ENCODE data around the gene ZSCAN10.
"Not testable (repeated sequence)": the region's sequence is repeated elsewhere in the genome, so short reads cannot be mapped to it uniquely, and the experiment has no call there.

ZSCAN10 gene

DNA sequence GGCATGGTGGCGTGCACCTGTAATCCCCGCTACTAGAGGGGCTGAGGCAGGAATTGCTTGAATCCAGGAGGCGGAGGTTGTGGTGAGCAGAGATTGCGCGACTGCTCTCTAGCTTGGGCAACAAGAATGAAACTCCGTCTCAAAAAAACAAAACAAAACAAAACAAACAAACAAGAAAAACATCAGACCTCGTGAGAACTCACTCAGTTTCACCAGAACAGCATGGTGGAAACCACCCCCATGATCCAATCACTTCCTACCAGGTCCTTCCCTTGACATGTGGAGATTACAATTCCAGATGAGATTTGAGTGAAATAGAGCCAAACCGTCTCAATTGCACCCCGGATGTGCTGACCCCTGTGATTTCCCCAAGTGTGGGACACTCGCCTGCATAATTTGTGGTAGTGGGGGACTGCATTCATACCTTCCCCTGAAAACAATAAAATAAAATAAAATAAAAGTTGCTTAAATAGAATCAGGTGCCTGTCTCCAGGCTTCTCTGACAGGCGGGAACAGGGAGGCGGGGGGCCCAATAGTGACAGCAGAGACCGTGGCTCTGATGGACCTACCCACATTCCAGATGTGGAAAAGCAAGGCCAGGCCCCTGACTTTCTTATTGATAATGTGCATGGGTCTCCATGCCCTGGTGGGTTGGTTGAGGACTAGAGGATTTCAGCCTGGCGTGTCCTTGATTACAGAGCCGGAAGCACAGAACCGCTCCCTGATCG lies 13.1 kb downstream of the ZSCAN10 start:
- DNase-seq (ENCODE audit: low spot score), result no peak

DNA sequence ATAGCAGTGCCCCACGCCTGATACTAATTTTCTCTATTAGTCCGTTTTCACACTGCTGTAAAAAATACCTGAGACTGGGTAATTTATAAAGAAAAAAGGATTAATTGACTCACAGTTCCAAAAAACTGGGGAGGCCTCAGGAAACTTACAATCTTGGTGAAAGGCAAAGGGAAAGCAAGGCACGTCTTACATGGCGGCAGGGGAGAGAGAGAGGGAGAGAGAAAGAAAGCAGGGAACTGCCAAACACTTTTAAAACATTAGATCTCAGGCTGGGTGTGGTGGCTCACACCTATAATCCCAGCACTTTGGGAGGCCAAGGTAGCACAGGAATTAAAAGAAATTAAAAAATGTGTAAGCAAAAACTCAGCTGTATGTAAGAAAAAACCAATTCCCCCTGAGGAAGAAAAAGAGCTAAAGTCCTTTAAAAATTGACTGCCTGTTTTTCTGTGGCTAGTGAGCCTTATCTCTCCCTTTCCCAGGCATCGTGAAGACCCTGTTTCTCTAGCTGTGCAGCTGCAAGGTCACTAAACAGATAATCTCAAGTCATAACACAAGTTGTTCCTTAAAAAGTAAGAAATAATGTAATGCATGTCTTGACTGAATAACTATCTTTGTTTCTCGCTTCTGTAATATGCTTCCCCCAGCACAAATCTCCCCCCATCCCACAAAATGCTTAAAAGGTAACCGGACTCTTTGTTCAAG lies 14.0 kb downstream of the ZSCAN10 start:
- DNase-seq (ENCODE audit: low spot score), result no peak

DNA sequence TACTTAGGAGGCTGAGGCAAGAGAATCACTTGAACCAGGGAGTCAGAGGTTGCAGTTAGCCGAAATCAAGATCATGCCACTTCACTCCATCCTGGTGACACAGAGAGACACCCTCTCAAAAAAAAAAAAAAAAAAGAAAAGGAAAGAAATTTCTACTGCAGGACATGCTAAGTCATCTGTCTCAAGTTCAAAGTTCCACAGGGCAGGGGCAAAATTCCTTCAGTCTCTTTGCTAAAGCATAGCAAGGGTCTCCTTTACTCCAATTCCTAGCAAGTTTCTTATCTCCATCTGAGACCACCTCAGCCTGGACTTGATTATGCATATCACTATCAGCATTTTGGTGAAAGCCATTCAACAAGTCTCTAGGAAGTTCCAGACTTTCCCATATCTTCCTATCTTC lies 14.6 kb downstream of the ZSCAN10 start:
- no peak for DNase-seq (ENCODE audit: low spot score)

DNA sequence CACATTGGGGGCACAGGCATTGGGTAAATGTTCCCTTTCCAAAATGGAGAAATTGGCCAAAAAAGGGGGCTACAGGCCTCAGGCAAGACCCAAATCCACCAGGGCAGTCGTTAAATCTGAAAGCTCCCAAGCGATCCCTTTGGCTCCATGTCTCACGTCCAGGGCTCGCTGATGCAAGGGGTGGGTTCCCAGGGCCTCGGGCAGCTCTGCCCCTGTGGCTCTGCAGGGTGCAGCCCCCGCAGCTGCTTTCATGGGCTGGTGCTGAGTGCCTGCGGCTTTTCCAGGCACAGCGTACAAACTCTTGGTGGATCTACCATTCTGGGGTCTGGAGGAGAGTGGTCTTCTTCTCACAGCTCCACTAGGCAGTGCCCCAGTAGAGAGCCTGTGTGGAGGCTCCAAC lies 15.7 kb downstream of the ZSCAN10 start:
- not testable (repeated sequence) for DNase-seq (ENCODE audit: low spot score)

DNA sequence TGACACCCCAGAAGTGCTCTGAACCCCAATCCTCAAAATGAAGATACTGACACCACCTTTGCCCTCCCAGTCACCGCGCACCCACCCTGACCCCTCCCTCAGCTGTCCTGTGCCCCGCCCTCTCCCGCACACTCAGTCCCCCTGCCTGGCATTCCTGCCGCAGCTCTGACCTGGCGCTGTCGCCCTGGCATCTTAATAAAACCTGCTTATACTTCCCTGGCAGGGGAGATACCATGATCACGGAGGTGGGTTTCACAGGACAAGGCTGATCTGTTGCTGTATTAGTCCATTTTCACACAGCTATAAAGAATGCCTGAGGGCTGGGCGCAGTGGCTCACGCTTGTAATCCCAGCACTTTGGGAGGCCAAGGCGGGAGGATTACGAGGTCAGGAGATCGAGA lies 17.1 kb downstream of the ZSCAN10 start:
- DNase-seq (ENCODE audit: low spot score), result not testable (repeated sequence)

DNA sequence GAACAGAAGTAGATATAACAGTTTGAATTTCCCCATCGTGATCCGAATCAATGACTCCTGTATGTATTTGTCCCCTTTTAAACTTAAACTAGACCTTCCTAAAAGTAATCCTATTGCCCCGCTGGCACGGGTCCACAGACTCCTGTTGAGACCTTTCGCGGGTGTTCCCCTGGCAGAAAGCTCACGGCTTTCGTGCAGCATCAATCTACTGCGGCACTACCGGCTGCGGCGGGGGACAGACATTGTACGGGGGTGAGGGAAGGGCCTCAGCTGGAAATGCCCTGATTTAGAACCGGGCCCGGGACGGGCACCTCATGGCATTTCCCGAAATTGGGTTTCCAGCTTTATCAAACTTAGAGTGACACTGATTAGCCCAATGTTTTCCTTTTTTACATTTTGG lies 19.1 kb downstream of the ZSCAN10 start:
- DNase-seq (ENCODE audit: low spot score), result no peak

DNA sequence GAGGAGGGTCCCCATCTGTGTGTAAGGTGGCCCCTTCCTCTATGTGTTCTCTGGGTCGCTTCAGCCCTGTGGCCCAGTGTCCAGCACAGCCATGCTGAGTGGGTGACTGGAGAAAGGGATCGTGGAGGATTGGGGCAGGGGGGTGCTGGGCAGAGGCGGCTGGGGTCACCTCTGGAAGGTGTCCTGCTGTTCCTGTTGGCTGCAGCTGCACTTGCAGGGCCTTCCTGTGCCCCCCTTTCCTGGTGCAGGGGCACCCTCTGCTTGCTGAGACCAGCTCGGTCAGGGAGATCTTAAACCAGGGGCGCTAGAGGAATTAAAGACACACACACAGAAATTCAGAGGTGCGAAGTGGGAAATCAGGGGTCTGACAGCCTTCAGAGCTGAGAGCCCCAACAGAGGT lies 22.5 kb downstream of the ZSCAN10 start:
- DNase-seq (ENCODE audit: low spot score), result no peak

DNA sequence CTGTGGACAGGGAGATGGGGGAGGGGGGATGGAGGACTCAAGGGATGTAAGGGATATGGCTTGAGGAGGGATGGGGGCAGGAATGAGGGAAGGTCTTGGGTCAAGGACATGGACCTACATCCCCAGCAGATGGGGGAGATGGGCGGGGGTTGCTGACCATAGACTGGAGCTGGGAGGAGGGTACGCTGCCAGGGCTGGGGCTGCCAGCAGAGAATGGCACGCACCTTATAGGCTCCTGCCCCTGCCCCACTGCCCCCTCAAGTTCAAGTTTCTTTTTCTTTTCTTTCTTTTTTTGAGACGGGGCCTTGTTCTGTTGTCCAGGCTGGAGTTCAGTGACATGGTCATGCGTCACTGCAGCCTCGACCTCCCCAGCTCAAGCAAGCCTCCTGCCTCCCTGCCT lies 23.1 kb downstream of the ZSCAN10 start:
- DNase-seq (ENCODE audit: low spot score), result not testable (repeated sequence)

DNA sequence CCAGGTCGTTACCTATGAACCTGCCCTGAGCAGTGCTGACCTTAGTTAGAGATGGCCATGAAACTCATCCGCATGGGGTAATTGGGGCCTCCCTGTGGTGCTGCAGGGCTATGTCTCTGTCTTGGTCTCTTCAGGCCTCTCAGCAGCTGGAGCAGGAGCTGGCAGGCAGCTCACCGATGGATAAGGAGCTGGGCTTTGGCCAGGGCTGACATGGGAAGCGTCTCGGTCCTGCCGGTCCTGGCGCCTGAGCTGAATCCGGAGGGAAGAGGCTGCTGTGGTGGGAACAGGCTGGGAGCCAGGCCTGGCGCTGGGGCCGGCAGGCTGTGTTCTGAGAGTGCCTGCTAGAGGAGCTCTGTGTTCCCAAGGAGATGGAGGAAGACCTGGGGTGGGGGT lies 23.6 kb downstream of the ZSCAN10 start:
- no peak for DNase-seq (ENCODE audit: low spot score)

DNA sequence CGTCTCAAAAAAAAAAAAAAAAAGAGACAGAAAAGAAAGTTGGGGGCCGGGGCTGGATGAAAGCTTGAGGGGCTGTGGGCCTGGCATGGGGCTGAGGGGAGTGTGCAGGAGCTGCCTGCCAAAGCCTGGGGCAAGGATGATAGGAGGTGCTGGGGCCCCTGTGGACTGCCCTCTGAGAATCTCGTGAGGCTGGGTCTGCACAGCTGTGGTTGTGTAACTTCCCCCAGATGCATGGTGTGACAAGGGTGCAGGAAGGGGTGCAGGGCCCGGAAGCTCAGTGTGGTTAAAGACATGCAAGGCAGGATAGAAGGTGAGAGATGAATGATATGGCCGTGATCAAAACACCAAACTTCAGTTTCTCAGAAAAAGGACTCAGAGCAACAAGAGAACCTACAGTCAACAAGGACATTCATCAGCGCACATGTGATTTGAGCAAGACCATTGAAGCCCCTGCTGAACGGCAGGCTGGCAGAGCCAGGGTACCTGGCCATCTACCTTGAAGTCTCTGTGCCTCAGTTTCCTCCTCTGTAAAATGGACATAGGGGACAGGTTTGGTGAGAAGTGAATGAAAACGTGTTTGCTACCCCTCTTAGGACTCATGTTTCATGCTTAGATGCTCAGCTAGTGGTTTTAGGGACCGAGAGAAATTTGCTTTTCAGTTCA lies 24.1 kb downstream of the ZSCAN10 start:
- DNase-seq (ENCODE audit: low spot score), result no peak

DNA sequence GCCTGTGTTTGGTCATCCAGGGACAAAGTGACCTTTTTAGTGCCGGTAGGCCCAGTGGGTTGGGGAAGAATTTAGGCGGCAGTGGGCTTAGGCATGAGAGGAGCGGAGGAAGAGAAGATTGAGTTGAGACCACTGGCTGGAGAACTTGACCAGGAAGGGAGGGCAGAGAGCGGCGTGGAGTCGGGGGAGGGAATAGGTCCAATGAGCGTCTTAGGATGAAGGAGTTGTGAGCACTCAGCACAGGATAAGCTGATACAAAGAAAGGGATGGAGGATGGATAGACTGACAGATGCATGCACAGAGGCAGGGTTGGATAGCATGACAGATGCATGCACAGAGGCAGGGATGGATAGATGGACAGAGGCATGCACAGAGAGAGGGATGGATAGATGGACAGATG lies 25.6 kb downstream of the ZSCAN10 start:
- no peak for DNase-seq (ENCODE audit: low spot score)

DNA sequence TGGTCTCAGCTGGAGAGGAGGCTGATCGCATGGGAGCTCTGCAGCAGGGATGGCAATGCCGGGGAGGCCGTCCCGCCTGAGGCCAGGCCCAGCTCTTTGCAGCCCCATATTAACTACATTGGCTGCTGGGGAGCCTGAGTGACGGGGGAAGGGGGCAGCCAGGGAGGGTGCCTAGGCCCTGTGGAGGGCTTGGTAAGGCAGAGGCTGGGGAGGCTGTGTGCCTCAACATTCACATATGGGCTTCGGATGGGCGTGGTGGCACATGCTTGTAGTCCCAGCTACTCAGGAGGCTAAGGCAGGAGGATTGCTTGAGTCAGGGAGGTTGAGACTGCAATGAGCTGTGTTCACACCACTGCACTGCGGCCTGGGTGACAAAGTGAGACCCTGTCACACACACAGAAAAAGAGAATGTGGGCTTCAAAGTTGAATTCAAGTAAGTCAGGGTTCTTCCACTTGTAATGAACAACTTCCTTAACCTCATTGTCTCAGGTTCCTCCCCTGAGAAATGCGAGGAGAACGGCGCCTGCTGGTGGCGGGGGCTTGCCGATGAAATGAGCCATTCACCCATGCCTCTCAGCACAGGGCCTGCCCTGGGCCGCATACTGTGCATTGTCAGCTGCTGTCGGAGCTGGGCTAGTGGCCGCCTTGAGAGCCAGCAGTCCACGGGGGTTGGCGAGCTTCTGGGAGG lies 26.4 kb downstream of the ZSCAN10 start:
- not testable (repeated sequence) for DNase-seq (ENCODE audit: low spot score)

DNA sequence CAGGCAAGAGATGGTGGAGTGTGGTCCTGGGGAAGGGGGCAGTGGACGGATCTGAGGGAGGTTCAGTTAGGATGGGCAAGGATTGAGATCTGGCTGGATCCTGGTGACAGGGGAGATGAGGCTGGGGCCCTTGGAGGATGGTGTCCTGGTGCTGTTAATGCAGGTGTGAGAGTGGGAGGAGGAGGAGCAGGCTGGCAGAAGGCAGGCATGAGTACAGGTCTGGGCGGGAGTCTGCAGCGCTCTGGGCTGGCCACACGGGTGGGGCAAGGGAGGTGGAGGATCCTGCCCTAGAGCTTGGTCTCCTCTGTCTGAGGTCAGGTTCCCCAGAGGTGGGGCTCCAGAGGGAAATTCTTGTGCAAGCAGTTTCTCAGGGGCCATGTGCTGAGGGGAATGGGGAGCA lies 26.9 kb downstream of the ZSCAN10 start:
- not testable (repeated sequence) for DNase-seq (ENCODE audit: low spot score)

DNA sequence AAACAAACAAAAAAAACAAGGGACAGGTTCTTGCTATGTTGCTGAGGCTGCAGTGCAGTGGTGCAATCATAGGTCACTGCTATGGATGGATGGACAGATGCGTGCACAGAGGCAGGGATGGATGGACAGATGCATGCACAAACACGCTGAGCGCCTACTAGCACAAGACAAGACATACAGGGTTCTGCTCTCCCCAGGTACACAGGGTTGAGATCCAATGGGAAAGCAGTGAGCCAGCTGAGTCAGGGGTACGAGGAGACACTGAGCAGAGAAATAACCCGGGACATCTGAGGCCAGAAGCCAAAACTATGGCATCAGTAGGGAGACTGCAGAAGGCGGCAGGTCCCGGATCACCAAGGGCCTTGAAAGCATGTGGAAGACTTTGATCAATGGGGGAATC lies 27.4 kb downstream of the ZSCAN10 start:
- no peak for DNase-seq (ENCODE audit: low spot score)

DNA sequence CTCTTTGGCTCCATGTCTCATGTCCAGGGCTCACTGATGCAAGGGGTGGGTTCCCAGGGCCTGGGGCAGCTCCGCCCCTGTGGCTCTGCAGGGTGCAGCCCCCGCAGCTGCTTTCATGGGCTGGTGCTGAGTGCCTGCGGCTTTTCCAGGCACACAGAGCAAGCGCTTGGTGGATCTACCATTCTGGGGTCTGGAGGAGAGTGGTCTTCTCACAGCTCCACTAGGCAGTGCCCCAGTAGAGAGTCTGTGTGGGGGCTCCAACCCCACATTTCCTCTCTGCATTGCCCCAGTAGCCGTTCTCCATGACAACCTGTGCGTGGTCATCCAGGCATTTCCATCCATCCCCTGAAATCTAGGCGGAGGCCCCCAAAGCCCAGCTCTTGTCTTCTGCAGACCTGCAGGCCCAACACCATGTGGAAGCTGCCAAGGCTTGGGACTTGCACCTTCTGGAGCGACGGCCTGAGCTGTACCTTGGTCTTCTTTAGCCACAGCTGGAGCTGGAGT lies 28.4 kb downstream of the ZSCAN10 start:
- no peak for DNase-seq (ENCODE audit: low spot score)

DNA sequence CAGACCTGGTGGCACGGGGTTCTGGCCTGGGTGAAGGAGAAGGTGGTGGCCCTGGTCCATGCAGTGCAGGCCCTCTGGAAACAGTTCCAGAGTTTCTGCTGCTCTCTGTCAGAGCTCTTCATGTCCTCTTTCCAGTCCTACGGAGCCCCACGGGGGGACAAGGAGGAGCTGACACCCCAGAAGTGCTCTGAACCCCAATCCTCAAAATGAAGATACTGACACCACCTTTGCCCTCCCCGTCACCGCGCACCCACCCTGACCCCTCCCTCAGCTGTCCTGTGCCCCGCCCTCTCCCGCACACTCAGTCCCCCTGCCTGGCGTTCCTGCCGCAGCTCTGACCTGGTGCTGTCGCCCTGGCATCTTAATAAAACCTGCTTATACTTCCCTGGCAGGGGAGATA lies 29.9 kb downstream of the ZSCAN10 start:
- DNase-seq (ENCODE audit: low spot score), result not testable (repeated sequence)

DNA sequence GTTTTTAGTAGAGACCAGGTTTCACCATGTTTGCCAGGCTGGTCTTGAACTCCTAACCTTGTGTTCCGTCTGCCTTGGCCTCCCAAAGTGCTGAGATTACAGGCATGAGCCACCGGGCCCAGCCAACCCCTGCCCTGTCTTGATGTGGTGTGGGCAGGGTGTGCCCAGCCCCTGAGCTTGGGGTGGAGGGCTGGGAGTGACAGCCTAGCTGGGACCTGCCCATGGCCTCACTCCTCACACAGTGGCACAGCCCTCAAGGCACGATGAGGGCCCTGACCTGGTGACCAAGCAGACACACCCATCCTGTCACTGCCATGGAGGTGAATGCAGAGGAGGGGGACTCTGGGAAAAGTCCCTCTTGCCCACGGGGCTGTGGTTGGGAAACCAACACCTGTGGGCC lies 30.6 kb downstream of the ZSCAN10 start:
- DNase-seq (ENCODE audit: low spot score), result no peak

DNA sequence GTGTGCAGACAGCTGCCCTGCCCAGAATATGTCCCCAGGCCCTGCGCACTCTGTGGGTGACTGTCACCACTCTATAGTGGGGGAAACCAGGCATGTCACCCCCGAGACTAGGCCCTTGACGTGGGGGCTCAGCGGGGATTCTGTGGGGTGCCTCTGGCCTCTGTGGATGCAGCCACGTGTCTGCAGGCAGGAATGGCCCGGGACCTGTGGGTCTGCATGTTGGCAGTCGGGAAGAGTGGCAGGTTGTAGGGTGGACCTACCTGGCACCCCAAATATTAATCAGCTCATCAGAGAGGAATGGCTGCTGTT lies 32.7 kb downstream of the ZSCAN10 start:
- no peak for DNase-seq (ENCODE audit: low spot score)

DNA sequence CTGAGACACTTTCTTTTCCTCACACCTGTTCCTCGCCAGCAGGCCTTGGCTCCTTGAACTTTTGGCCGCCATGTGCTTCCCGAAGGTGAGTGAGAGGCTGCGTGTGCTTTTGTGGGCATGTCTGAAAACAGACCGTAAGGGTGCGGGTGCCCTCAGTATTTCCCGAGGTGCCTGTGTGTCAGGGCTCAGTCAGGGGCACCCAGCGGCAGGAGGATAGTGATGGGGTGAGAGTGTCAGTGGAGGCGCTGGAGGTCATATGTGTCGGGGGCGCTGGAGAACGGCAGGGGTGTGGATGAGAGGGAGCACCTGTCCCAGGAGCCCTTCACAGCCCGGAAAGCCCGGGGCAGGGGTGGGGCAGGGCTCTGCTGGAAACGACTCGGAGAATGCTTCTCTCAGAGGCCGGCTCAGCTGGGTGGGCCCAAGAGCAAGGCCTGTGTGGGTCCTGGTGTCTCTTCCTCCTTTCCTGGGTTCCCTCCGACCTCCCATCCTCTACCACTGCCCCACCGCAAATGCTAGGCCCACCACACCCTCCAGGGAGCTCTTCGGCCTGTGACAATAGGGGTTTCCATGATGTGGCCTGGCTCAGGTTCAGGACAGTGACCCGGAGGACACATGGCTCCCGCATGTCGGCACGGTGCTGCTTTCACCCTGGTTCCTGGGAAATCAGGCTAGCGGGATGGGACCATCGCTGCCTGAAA lies 33.2 kb downstream of the ZSCAN10 start:
- no peak for DNase-seq (ENCODE audit: low spot score)

DNA sequence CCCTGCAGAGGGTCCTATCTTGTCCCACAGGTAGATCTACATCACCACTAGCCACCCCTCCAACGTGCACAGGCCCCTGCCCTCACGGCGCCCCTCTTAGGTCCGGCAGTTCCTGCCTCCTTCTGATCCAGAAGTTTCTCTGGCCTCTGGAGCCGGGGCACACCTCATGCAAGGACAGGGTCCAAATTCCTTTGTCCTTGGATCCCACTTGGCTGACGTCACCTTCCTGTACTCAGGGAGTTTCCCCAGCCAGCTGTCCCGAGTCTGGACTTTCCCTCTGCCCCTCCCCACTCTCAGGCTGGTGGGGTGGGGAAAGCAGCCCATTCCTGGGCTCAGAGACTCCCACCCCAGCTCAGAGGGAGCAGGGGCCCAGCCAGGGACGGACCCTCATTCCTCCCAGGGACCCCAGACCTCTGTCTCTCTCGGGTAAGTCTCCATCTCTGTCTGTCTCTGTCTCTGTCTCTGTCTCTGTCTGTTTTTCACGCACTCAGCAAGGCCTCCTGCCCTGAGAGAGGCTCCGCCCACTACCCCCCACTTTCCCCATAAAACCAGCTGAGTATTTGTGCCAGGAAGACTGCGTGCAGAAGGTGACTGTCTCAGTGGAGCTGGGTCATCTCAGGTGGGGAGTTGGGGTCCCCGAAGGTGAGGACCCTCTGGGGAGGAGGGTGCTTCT lies 33.9 kb downstream of the ZSCAN10 start, which contains the start of gene IL32:
IL32 (plus strand) TSS at position 572 of the 673 bp plus-strand sequence. CDS start 172 bp downstream, outside the sequence.
- DNase-seq (ENCODE audit: low spot score), result no peak
